EH (cell line): ENCODE data around the gene SP100.
A peak's percentile ranks its signal among the peaks of the same experiment; 100 is the strongest.
"Not testable (repeated sequence)": the region's sequence is repeated elsewhere in the genome, so short reads cannot be mapped to it uniquely, and the experiment has no call there.

Experiments
- DNase-seq: peaks from one replicate; pipeline ENCODE4 v3.0.0-alpha.2; 2015; ENCODE audit warnings: low read depth

The SP100 gene

DNA sequence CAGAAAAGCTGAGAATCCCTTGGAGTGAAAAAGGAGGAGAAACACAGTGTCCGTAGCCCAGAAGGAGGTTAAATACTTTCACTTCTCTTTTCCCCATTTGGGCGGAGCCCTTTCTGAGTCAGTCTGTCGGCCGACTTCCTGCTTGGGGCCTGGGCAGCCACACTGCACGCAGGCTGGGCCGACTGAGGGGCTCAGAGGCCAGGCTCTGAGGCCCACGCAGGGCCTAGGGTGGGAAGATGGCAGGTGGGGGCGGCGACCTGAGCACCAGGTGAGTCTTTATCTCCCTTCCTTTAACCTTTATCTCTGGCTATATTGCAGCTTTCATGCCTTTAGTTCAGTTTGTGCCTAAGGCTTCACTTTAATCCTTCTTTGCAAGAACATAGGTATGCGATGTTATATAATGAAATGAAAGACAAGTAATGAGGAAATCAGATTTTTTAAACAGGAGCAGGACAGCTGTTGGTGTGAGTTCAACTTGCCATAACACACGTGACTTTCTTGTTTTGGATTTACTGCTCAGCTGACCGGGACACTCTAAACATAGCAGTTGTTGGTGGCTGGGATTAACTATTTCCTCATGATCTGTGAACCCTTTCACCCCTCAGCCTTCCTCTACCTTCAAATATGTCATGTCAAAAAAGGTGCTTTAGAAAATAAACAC, at the start of gene SP100:
Gene SP100 (plus strand): TSS at position 141 of the 661 bp plus-strand sequence. CDS start 96 bp downstream, at position 237.
- DNase-seq: peak; percentile 91

DNA sequence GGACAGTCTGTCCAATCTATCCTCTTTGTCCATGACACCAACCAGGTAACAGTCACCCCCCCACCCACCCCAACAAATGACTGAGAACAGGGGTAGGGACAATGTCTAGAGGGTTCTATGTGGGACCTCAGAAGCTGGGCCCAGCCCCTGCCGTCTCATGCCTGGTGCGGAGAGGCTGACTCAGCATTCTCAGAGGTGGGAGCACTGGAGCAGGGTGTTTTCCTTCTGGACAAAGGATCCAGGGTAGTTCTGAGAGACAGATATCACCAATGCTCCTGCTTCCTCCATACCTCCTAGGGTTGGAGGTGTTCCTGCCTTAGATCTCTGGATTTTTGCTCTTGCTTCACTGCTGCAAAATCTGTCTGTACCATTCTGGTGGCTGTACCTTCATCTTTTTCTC, 33.9 kb upstream of the SP100 start:
- DNase-seq: no peak

DNA sequence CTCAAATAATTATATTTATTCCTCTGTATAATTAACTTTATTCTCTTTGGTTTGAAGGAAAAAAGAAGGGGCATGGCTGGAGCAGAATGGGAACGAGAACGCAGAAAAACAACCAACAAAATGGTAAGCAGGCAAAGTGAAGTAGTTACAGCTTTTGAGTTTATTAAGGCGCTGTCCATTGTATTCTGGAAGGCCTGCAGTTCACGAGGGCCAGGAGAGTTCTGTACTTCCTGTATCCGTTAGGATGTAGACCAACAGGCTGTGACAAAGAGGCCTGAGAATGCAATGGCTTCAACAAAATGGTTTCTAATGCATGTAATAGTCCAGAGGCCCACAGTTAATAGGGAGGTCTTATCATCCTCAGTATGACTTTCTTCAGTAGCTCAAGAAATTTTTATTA, 32.5 kb upstream of the SP100 start:
- no peak for DNase-seq

DNA sequence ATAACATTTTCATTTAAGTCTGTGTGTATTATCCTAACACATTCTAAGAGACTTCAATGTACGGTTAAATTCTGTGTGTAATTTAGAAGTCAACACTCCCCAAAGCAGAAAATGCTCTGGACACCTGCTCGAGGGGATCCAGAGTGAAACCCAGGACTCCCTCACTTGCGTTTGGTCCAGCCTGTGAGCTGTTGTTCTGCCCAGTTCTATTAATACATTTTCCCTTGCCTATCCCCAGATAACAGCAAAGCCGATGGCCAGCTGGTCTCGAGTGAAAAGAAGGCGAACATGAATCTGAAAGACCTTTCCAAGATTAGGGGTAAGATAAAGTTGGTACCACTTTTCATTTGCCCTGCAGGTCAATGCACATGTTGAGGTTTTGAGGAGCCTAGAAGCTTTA, 31.0 kb upstream of the SP100 start:
- DNase-seq: no peak

DNA sequence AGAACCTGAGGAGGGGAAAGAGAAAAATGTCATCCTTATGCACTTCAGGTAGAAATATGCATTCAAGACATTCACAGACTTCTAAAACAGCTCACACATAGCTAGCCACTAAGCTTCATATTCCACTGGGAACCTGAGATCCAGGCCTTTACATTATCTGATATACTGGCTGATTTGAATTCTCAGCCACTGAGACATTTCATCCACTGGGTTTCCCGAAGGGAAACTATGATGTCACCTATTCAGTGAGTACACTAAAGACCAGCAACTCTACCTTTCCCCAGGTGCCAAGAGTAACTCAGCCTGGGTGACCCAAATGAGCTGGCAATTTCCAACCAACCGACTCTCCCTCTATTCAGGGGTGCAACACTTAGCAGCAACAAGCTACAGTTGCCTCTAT, 21.7 kb upstream of the SP100 start:
- no peak for DNase-seq

DNA sequence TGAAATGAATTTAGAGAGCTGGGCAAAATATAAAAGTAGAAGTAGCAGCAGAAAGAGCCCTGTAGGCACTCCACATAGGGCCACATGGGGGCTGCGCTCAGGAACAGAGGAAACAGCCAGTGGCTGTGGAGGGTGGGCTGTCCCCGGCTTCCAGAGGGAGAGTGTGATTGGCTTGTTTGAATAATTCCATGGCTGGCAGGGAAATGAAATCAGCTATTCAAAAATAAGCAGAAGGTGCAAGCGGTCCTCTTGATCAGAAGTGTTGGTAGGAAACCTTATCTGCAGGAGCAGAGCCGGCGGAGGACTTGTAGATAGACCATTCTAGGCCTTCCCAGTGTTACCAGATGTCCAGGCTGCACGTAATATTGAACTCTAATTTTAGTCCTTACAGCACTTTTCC, 17.3 kb upstream of the SP100 start:
- DNase-seq: not testable (repeated sequence)

DNA sequence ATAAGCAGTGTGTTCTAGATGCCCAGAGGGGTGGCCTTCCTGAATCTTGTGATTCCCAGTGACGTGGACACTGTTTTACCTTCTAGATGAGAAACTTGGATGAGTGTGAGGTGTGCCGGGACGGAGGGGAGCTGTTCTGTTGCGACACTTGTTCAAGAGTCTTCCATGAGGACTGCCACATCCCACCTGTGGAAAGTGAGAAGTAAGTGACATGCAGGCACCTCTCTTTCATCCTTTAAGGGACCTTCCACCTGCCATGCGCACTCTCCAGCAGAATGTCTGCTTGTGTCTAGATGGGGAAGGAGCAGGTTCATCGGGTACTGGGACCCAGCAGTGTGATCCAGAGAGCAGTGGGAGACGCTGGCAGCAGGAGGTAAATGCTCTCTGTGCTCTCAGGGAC, 16.0 kb upstream of the SP100 start:
- DNase-seq: no peak

DNA sequence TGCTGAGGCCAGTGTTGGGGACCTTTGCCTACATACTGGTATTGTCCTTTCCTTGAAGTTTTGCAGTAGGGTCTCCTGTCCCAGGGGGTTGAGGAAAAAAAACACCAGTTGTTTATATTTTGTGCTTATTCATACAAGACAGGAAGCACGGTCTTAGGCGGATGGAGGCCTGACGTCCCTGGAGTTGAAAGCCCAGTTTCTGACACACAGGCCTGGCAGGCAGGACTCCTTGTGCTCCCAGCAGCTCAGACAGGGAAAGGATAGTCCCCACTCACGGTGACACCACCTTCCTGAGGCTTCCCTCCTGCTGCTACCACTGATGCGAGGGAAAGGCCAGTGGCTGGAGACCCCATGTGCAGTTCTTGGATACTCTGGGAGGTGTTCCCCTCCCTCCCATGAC, 15.5 kb upstream of the SP100 start:
- DNase-seq: no peak

DNA sequence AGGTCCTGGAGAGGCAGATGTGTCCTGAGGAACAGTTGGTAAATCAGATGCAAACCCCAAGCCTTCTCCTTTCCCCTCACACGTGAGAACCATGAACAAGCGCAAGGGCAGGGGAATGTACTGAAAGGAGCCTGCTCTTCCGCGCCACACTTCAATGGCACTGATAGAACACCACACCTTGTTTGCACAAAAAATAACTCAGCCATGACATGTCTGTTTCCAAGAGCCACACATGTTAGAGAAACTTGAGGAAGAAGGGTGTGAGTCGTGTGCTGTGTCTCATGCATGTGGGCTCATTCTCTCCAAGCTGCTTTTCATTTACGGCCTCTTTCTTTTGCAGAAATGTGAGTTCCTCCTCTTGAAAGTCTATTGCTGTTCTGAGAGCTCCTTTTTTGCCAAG, 15.0 kb upstream of the SP100 start:
- not testable (repeated sequence) for DNase-seq

DNA sequence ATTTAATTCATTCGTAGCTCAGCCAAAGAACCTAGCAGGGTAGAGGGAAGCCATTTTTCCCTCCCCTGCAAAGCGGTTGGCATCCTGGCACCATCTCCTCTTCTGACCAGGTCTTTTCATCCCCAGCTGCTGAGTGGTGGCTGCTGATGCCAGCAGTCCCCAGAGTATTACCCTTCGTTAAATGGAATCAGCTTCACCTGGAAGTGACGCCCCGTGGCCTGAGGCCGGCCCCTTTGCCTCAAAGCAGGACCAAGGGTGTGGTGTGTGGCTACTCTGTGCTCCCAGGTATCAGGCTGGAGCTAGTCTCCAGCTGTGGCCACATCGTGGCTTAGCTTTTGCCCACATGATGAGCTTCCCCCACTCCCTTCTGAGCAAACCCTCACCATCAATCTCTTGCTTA, 12.3 kb upstream of the SP100 start:
- DNase-seq: no peak

DNA sequence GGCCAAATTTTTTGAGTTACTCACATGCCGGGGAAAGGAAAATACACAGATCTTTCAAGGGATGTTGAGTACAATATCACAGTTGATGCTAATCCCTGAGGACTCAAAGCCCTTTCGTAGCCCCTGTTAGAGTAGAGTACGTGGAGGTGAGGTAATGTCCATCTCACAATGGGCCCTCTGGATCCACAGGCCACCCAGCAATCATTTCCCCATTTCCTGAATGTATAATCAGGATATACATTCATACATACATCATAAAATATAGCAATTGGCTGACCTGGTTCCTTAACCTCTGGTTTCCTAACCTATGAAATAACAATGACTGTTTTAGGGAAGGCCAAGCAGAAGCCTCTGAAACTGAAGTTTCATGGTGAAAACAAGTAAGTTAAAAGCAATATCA, 10.2 kb upstream of the SP100 start:
- no peak for DNase-seq

DNA sequence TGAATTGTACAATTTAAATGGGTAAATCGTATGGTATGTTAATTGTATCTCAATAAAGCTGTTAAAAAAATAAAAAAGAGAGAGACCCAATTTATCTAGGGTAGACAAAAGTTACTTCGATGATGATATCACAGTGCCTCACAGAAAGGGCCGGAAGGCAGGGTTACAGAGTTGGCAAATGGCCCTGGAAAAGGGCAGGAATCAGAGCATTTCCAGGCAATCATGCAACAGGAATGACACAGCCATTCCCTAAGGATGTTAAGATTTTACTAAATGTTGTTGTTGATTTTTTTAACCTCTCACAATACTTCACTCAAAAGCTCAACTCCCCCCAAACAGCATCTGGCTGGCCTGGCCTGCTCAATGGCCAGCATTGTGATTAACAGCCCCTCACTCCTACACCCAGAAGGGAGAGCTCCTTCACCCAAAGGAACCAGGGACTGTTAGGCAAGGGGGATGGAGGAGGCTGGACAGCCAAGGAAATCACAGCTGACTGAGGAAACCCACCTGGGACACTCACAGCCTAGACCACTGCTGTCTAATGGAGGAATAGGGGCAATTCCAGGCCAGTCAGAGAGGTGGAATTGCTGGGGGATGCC, 7.7 kb upstream of the SP100 start:
- DNase-seq: peak; percentile 93

DNA sequence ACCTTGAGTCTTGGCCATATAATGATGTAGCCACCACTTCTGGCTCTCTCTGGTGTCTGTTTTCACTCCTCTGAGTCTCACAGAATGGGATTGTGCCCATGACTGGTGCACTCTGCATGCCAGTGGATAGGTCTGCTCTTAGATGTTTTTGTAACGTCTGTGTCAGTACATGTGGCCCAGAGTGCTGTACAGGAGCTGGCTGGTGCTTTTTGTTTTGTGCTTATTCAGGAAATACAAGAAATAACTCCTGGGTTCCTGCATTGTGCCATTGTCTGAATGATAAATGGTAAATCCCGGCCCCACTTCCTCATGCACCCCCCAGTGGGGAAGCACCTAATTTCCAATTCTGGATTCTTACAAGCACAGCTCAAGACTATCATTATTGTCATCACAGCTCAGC, 6.7 kb upstream of the SP100 start:
- peak; percentile 5 for DNase-seq

DNA sequence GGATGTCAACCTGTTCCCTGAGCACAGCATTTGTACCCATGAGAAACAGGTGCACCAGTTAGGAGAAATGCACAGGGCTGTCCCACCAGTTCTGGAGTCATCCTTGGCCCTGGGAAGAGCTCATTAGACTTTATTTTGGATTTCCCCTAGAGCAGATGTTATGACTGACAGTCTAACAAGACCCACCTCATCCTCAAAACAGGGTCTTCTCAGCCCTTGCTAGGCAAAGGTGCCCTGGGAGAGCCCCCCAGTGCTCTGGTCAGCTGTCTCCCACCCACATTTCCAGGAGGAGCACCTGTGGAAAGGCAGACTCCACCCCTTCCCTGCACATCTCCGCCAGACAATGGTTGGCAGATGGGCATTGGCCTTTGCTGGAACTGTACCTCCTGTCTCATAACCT, 5.7 kb upstream of the SP100 start:
- no peak for DNase-seq

DNA sequence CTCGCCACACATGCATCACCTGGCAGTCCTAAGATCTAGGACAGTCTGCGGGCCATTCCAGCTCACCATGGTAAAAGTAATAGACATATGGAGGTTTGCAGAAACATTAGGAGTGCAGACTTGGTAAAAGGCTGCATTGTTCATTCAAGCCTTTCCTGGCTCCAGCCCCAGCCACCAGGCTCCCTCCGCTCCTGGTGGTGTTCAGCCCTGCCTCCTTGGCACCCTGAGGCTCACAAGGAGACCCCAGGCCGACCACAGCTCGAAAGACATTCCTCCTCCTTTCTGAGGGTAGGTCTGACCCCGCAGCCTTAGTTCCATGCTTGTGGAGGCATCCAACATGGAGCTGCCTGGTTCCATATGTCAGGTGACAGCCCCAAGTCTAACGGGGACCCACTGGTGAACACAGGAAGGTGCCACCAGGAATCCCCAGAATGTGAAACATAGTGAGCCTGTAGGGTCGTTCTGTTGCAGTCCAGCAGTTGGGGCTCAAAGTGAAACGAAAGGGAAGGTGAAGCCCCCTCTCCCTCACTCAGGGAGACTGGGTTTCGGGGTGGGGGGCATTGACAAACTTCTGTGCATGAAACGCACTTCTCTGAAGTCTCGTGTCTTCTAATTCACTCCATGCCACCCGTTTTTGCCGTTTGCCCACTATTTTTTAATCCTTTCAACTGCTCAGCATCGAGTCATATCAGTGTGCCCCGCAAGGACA, 5.0 kb upstream of the SP100 start:
- no peak for DNase-seq

DNA sequence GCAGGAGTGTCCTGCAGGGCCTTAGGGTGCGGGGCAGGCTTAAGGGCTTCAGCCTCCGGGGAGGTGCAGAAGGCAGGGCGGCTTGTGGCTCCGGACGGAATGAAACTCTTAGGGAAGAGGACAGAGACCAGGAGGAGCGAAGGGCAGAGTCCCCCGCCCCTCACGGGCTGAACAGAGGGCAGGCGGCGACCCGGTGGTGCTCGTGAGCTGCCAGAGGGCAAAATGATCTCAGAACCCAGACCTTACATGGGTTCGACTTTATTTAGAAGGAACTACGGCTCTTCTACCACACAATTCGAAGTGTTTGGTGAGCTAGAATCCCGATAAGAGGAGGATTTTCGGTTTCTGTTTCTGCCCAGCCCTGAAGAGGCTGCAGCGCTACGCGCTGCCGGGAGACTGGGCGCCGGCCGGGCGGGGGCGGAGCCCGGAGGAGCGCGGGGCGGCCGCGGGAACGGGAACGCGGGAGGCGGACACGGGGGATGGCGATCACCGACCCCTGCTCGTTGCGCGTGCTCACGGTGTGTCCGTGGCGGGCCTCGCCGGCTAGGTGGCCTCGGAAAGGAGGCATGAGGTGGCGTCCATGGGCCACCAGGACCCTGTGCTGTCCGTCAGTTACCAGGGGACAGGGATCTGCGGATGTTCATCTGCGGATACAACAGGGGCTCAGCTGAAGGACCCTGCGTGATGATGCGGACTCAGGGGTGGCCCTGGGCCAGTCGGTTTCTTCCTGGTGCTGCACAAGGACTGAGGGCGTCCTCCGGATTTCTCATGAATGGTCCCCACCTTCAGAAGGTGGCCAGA, 4.2 kb upstream of the SP100 start:
- DNase-seq: peak; percentile 77

DNA sequence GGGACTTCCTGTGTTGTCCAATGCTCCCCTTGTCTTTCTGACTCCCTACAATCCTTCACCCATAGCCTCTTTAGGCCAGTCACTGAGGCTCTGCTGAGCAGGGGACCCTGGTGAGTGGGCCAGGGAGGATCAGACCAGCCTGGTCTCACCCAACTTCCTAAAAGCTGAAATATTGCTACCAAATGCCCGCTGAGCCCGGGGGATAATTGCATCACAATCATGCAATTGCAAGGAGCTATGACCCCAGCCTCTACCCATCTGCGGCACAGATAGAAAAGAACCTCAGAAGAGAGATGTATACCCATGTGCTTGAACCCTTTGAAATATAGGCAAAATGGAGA, 3.7 kb upstream of the SP100 start:
- DNase-seq: no peak

DNA sequence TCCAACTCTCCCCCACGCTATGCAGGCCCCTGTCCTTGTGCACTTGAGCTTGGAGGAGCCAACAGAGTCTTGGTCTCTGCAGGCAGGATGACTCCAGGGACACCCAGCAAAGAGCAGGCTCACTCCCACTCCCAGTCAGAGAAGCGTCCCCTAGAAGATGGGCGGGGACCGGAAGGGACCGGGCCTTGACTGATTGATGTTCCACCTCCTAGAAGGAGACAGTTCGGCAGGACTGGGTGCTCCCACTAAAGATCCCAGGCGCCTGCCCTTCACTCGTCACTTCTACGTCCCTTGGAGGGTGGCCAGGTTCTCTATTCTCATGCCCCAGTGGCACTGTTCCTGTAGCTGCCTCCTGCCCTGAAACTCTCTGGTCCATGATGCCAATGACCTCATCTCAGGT, 3.2 kb upstream of the SP100 start:
- DNase-seq: no peak

DNA sequence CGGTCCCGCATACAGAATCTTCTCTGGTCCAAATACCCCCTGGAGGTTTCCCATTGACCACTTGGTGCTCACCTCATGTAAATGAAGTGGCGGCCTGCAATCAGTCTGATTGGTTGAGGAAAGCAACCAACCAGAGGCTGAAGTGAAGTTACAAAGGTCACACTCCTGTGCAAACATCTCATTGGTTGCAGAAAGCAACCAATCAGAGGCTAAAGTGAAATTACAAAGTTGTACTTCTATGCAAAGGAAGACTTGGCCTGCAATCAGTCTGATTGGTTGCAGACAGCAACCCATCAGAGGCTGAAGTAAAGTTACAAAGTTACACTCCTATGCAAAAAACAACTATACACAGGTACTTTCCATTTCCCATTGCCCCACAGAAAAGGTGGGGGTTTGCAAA, 2.5 kb upstream of the SP100 start:
- no peak for DNase-seq

DNA sequence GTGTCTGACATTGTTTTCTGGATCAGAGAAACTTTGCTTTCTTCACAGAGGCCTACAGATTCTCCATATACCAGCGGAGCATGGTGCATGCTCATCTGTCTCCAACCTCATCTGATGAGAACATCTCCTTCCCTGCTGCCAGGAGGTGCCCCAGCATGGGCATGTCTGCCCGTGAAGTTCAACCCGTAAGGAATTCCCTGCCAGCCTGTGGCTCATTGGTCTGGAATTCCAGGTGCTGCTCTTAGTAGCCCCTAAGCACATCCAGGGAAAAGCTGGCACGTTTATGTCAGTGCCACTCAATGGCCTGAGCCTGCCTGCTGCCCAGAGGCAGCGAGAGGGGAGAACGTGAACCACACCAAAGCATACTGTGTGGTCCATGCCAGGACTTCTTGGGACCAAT, 1.7 kb upstream of the SP100 start:
- DNase-seq: no peak

DNA sequence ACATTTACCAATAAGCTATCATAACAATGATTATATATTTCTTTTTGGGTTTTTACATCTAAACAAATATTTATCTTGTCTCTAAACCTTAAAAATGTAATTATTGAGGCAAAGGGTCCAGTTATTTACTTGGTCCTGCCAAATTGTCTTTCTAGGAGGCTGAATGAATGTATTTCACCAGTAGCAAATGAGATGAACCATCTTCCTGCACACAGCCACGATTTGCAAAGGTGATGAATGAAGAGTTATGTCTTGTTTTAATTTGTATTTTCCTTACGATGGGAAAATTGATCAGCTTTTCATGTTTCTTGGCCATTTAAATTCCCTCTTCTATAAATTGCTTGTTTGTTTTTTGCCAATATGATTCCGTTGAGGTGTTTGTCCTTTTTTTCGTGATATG, 1.4 kb downstream of the SP100 start:
- DNase-seq: no peak

DNA sequence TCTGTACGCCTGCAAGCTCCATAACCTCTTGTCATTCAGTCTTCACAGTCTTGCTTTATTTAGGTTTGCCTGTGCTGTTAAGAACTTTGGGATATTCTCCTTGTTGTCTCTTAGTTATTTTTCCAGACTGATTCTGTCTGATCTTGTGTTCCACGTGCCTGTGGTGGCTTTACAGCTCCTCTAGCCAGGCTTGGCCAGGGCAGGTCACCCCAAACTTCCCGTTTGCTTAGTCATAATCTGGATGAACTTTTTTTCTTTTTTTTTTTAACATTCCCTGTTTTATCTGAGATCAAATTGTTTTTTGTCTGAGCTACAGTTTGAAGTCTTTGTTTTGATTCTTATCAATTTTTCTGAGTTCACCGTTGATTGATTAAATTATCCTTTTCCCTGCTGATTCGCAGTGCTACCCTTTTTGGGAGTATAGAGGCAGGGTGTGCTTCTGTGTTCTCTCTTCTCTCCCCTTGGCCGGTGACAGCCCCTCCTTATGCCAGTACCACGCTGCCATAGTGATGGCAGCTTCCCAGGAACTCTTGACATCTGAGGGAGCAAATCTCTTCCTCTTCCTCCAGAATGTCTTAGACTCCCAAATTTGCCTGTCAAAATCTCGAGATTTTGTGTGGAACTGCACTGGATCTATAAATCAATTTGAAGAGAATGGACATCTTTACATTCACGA, 2.5 kb downstream of the SP100 start:
- DNase-seq: peak; percentile 86
